ENCODE measurements around the gene VIPAS39.

DNA sequence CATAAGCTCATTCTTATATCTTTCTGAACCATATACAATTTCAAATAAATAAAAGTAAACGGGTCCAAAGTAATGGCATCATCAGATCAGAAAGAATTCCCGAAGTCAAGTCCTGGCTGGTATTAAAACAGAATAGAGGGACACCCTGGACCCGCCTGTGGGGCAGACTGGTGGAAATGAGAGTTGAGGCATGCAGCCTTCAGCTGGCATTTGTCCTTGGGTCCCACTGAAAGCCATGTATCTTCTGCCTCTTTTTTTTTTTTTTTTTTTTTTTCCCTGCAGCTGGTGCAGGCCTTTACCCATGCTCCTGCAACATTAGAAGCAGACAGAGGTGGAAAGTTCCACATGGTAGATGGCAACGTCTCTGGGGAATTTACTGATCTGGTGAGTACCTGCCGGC is 10.4 kb upstream of the VIPAS39 start:
- no peak for TF ChIP-seq ZFP30 (CRISPR knock-in tag; IDR thresholded peaks at IDR 0.05)
- no peak for TF ChIP-seq OSR1 (CRISPR knock-in tag; IDR thresholded peaks at IDR 0.05)
- TF ChIP-seq ZFP3 (CRISPR knock-in tag; IDR thresholded peaks at IDR 0.05): no peak
- no peak for TF ChIP-seq BACH2 (CRISPR knock-in tag; IDR thresholded peaks at IDR 0.05; ENCODE audit: borderline replicate concordance)

All from SK-N-SH treated with all-trans-retinoic acid at 6 μM for 48 hours (cell line).